Measurements from ENCODE around the gene AVL9. TPM values are rescaled to one million over a fixed set of nuclear protein-coding genes. Genes with fewer than 3 reads are reported as not detected.
"Not testable (repeated sequence)": the region's sequence is repeated elsewhere in the genome, so short reads cannot be mapped to it uniquely, and the experiment has no call there.

AVL9 gene
- total and polyA plus RNA-seq, 2 of the 13 experiments (the other 11 are each of a cell fraction or from before 2014, with no cell fraction given) = 29.9 to 48.0 TPM

GRCh38 chr7:32634798-32635393 is 139.6 kb downstream of the AVL9 start:
- H3K9ac ChIP-seq (ENCODE audit: insufficient read depth, low read depth, low read length); FAIRE-seq; H3K9me3 ChIP-seq (ENCODE audit: low read length); CTCF ChIA-PET (ENCODE audit: low intra/inter-chr PET ratio, low total read pairs); ATAC-seq; H3K4me2 ChIP-seq (ENCODE audit: low read depth, low read length); in situ Hi-C loops (cut with HindIII; ENCODE audit: extremely low pct_ligation_motif_present, low pct_unique_long_range_greater_than_20kb); DNase-seq (ENCODE audit: low spot score); H2AFZ ChIP-seq (ENCODE audit: low read length); POLR2A ChIA-PET; H3K79me2 ChIP-seq (ENCODE audit: insufficient read depth, low read length); H3K27me3 ChIP-seq (ENCODE audit: control insufficient read depth in 1 of 2, insufficient read depth in 2 of 2, low read length in 2 of 2); H3K36me3 ChIP-seq (replicated peaks in 1 of 2; ENCODE audit: control insufficient read depth in 1 of 2, insufficient read depth in 2 of 2, low read length in 2 of 2); H3K4me3 ChIP-seq (replicated peaks in 1 of 3; ENCODE audit: insufficient read depth in 1 of 3, low read depth in 2 of 3, low read length in 3 of 3); H3K27ac ChIP-seq (ENCODE audit: extremely low read length, insufficient read depth, low read length); intact Hi-C loops (cut with micrococcal nuclease; ENCODE audit: unreplicated experiment); H4K20me1 ChIP-seq (ENCODE audit: insufficient read depth, low read length); BruUV-seq (replicated peaks); H3K4me1 ChIP-seq (ENCODE audit: insufficient read depth, low read length): not testable (repeated sequence)
- 89% methylated on average over 1 of the region's 1 CpG for WGBS (ENCODE audit: low lambda C conversion rate)

GRCh38 chr7:32636725-32637462 is 141.6 kb downstream of the AVL9 start:
- H3K4me1 ChIP-seq (ENCODE audit: insufficient read depth, low read length); FAIRE-seq; in situ Hi-C loops (cut with HindIII; ENCODE audit: extremely low pct_ligation_motif_present, low pct_unique_long_range_greater_than_20kb); H3K36me3 ChIP-seq (replicated peaks in 1 of 2; ENCODE audit: control insufficient read depth in 1 of 2, insufficient read depth in 2 of 2, low read length in 2 of 2); DNase-seq (ENCODE audit: low spot score); H2AFZ ChIP-seq (ENCODE audit: low read length); BruUV-seq (replicated peaks); H3K27ac ChIP-seq (ENCODE audit: extremely low read length, insufficient read depth, low read length); H3K9ac ChIP-seq (ENCODE audit: insufficient read depth, low read depth, low read length); H4K20me1 ChIP-seq (ENCODE audit: insufficient read depth, low read length); H3K9me3 ChIP-seq (ENCODE audit: low read length); H3K4me2 ChIP-seq (ENCODE audit: low read depth, low read length); H3K79me2 ChIP-seq (ENCODE audit: insufficient read depth, low read length); H3K27me3 ChIP-seq (ENCODE audit: control insufficient read depth in 1 of 2, insufficient read depth in 2 of 2, low read length in 2 of 2); intact Hi-C loops (cut with micrococcal nuclease; ENCODE audit: unreplicated experiment); CTCF ChIA-PET (ENCODE audit: low intra/inter-chr PET ratio, low total read pairs); POLR2A ChIA-PET; H3K4me3 ChIP-seq (replicated peaks in 1 of 3; ENCODE audit: insufficient read depth in 1 of 3, low read depth in 2 of 3, low read length in 3 of 3): not testable (repeated sequence)
- 95% methylated on average over 5 of the region's 5 CpGs for WGBS (ENCODE audit: low lambda C conversion rate)
- ATAC-seq = 0 out of 3 replicates have a peak, but pooled peaks have one; percentile 44

- BruUV-seq (replicated peaks); H3K9ac ChIP-seq (ENCODE audit: insufficient read depth, low read depth, low read length); POLR2A ChIA-PET; intact Hi-C loops (cut with micrococcal nuclease; ENCODE audit: unreplicated experiment); H3K9me3 ChIP-seq (ENCODE audit: low read length); H3K4me1 ChIP-seq (ENCODE audit: insufficient read depth, low read length); H3K4me3 ChIP-seq (replicated peaks in 1 of 3; ENCODE audit: insufficient read depth in 1 of 3, low read depth in 2 of 3, low read length in 3 of 3); H2AFZ ChIP-seq (ENCODE audit: low read length); in situ Hi-C loops (cut with HindIII; ENCODE audit: extremely low pct_ligation_motif_present, low pct_unique_long_range_greater_than_20kb); H3K27me3 ChIP-seq (ENCODE audit: control insufficient read depth in 1 of 2, insufficient read depth in 2 of 2, low read length in 2 of 2); H3K27ac ChIP-seq (ENCODE audit: extremely low read length, insufficient read depth, low read length); H3K79me2 ChIP-seq (ENCODE audit: insufficient read depth, low read length); DNase-seq (ENCODE audit: low spot score); H4K20me1 ChIP-seq (ENCODE audit: insufficient read depth, low read length); ATAC-seq; FAIRE-seq; H3K4me2 ChIP-seq (ENCODE audit: low read depth, low read length); CTCF ChIA-PET (ENCODE audit: low intra/inter-chr PET ratio, low total read pairs); H3K36me3 ChIP-seq (replicated peaks in 1 of 2; ENCODE audit: control insufficient read depth in 1 of 2, insufficient read depth in 2 of 2, low read length in 2 of 2): not testable (repeated sequence)
These were observed 142.3 kb downstream of the AVL9 start for GRCh38 chr7:32637611-32638010.

Other genes starting within 250 kb of the AVL9 start
- 183 and 263 TPM in 2 replicates for gene LSM5, start 5.1 kb upstream of the AVL9 start, total RNA-seq (2016; rRNA removed; fragmentation: Illumina TruSeq; extraction: Trizol)
- 20.9 and 30.3 TPM in 2 replicates for gene LSM5, start 5.1 kb upstream of the AVL9 start, polyA plus RNA-seq (2011; rRNA removed)

Data from HepG2 (cell line).